ENCODE data around the gene HIGD1A. TPM values are rescaled to one million over a fixed set of nuclear protein-coding genes. Genes with fewer than 3 reads are reported as not detected.

The HIGD1A gene
- polyA plus RNA-seq, 1 of the 3 experiments (the other 2 are of a cell fraction): 72.1 TPM

DNA sequence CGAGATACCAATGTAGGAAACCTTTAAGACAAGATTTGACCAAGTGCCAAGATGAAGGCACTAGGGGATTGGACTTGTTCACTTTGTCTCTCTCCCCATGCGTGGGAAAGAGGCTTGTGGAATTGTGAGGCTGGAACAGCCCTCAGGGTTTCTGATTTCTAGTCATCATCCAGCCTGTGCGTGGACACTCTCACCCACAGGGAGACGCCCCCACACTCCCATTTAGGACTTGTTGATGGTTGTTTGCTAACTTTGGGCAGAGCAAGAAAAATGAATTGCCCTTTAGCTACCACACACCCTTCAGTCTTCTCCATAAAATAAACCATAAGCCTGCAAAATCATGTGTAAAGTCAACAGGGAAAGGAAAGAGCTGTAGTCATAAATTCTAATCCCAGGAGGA, 23.4 kb upstream of the HIGD1A start:
- TF ChIP-seq, protein P1, sequence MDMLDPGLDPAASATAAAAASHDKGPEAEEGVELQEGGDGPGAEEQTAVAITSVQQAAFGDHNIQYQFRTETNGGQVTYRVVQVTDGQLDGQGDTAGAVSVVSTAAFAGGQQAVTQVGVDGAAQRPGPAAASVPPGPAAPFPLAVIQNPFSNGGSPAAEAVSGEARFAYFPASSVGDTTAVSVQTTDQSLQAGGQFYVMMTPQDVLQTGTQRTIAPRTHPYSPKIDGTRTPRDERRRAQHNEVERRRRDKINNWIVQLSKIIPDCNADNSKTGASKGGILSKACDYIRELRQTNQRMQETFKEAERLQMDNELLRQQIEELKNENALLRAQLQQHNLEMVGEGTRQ (IDR thresholded peaks at IDR 0.05; ENCODE audit: borderline replicate concordance, low read depth, low read length): no peak
- no peak for TF ChIP-seq EP300 (IDR thresholded peaks at IDR 0.05; ENCODE audit: borderline replicate concordance in 1 of 2, low read depth in 1 of 2, low read length in 1 of 2)
- TF ChIP-seq, protein P2, sequence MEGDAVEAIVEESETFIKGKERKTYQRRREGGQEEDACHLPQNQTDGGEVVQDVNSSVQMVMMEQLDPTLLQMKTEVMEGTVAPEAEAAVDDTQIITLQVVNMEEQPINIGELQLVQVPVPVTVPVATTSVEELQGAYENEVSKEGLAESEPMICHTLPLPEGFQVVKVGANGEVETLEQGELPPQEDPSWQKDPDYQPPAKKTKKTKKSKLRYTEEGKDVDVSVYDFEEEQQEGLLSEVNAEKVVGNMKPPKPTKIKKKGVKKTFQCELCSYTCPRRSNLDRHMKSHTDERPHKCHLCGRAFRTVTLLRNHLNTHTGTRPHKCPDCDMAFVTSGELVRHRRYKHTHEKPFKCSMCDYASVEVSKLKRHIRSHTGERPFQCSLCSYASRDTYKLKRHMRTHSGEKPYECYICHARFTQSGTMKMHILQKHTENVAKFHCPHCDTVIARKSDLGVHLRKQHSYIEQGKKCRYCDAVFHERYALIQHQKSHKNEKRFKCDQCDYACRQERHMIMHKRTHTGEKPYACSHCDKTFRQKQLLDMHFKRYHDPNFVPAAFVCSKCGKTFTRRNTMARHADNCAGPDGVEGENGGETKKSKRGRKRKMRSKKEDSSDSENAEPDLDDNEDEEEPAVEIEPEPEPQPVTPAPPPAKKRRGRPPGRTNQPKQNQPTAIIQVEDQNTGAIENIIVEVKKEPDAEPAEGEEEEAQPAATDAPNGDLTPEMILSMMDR (IDR thresholded peaks at IDR 0.05): no peak
- TF ChIP-seq GATA2 (CRISPR knock-in tag; IDR thresholded peaks at IDR 0.05): no peak
- no peak for TF ChIP-seq NFIC (IDR thresholded peaks at IDR 0.05; ENCODE audit: borderline replicate concordance)
- no peak for TF ChIP-seq JUND (IDR thresholded peaks at IDR 0.05)
- TF ChIP-seq, protein P3, sequence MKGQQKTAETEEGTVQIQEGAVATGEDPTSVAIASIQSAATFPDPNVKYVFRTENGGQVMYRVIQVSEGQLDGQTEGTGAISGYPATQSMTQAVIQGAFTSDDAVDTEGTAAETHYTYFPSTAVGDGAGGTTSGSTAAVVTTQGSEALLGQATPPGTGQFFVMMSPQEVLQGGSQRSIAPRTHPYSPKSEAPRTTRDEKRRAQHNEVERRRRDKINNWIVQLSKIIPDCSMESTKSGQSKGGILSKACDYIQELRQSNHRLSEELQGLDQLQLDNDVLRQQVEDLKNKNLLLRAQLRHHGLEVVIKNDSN (IDR thresholded peaks at IDR 0.05; ENCODE audit: borderline replicate concordance, low read depth): no peak
- no peak for TF ChIP-seq EZH2phosphoT487 (IDR thresholded peaks at IDR 0.05; ENCODE audit: borderline replicate concordance, low read depth)
- TF ChIP-seq FOXM1 (IDR thresholded peaks at IDR 0.05; ENCODE audit: low read depth): no peak
- TF ChIP-seq, protein P4, sequence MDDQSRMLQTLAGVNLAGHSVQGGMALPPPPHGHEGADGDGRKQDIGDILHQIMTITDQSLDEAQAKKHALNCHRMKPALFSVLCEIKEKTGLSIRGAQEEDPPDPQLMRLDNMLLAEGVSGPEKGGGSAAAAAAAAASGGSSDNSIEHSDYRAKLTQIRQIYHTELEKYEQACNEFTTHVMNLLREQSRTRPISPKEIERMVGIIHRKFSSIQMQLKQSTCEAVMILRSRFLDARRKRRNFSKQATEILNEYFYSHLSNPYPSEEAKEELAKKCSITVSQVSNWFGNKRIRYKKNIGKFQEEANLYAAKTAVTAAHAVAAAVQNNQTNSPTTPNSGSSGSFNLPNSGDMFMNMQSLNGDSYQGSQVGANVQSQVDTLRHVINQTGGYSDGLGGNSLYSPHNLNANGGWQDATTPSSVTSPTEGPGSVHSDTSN (IDR thresholded peaks at IDR 0.05): no peak
- TF ChIP-seq, protein P5, sequence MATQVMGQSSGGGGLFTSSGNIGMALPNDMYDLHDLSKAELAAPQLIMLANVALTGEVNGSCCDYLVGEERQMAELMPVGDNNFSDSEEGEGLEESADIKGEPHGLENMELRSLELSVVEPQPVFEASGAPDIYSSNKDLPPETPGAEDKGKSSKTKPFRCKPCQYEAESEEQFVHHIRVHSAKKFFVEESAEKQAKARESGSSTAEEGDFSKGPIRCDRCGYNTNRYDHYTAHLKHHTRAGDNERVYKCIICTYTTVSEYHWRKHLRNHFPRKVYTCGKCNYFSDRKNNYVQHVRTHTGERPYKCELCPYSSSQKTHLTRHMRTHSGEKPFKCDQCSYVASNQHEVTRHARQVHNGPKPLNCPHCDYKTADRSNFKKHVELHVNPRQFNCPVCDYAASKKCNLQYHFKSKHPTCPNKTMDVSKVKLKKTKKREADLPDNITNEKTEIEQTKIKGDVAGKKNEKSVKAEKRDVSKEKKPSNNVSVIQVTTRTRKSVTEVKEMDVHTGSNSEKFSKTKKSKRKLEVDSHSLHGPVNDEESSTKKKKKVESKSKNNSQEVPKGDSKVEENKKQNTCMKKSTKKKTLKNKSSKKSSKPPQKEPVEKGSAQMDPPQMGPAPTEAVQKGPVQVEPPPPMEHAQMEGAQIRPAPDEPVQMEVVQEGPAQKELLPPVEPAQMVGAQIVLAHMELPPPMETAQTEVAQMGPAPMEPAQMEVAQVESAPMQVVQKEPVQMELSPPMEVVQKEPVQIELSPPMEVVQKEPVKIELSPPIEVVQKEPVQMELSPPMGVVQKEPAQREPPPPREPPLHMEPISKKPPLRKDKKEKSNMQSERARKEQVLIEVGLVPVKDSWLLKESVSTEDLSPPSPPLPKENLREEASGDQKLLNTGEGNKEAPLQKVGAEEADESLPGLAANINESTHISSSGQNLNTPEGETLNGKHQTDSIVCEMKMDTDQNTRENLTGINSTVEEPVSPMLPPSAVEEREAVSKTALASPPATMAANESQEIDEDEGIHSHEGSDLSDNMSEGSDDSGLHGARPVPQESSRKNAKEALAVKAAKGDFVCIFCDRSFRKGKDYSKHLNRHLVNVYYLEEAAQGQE (IDR thresholded peaks at IDR 0.05; ENCODE audit: low read depth, low read length): no peak
- TF ChIP-seq TEAD4 (IDR thresholded peaks at IDR 0.05; ENCODE audit: borderline replicate concordance, insufficient read depth): no peak
- TF ChIP-seq RFX5 (IDR thresholded peaks at IDR 0.05; ENCODE audit: low read length): no peak
- no peak for TF ChIP-seq NRF1 (IDR thresholded peaks at IDR 0.05; ENCODE audit: low read depth, low read length)
- no peak for TF ChIP-seq TAF1 (IDR thresholded peaks at IDR 0.05; ENCODE audit: borderline replicate concordance, low read depth, low read length)
- TF ChIP-seq RXRA (IDR thresholded peaks at IDR 0.05; ENCODE audit: borderline replicate concordance, low read depth): no peak
- no peak for TF ChIP-seq FOXJ3 (CRISPR knock-in tag; IDR thresholded peaks at IDR 0.05)
- no peak for TF ChIP-seq RCOR1 (IDR thresholded peaks at IDR 0.05; ENCODE audit: low read length)
- TF ChIP-seq, protein P6, sequence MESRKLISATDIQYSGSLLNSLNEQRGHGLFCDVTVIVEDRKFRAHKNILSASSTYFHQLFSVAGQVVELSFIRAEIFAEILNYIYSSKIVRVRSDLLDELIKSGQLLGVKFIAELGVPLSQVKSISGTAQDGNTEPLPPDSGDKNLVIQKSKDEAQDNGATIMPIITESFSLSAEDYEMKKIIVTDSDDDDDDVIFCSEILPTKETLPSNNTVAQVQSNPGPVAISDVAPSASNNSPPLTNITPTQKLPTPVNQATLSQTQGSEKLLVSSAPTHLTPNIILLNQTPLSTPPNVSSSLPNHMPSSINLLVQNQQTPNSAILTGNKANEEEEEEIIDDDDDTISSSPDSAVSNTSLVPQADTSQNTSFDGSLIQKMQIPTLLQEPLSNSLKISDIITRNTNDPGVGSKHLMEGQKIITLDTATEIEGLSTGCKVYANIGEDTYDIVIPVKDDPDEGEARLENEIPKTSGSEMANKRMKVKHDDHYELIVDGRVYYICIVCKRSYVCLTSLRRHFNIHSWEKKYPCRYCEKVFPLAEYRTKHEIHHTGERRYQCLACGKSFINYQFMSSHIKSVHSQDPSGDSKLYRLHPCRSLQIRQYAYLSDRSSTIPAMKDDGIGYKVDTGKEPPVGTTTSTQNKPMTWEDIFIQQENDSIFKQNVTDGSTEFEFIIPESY (IDR thresholded peaks at IDR 0.05; ENCODE audit: borderline replicate concordance, low read depth): no peak
- no peaks in the 10 kb centered on the region for H3K9me2 ChIP-seq
- H3K36me3 ChIP-seq (replicated peaks in 1 of 2; ENCODE audit: control insufficient read depth in 1 of 2, insufficient read depth in 2 of 2, low read length in 1 of 2): no peaks in the 10 kb centered on the region
- WGBS (ENCODE audit: low lambda C conversion rate): 30% methylated on average over 4 of the region's 4 CpGs
- no peak overlapping the region for H3K4me3 ChIP-seq (ENCODE audit: low read depth in 2 of 2, low read length in 1 of 2)
- no peak overlapping the region for H3K9ac ChIP-seq
- POLR2A ChIA-PET: no interaction called here
- no peaks in the 10 kb centered on the region for H3K79me2 ChIP-seq (ENCODE audit: insufficient read depth)
- no peak overlapping the region for H3K4me2 ChIP-seq
- H3F3A ChIP-seq (replicated peaks; ENCODE audit: insufficient read depth): no peaks in the 10 kb centered on the region
- H3K27me3 ChIP-seq (ENCODE audit: insufficient read depth): no peaks in the 10 kb centered on the region; the same call in 1 of the 2 replicates
- H3K27ac ChIP-seq (ENCODE audit: low read depth in 2 of 2, low read length in 1 of 2): no peak overlapping the region
- H3K4me1 ChIP-seq (ENCODE audit: control insufficient read depth in 1 of 2, insufficient read depth in 2 of 2, low read depth in 1 of 2, low read length in 1 of 2): peaks cover 0 to 6% of the 10 kb centered on the region in 2 experiments; a peak in 2 of 4 replicates
- no peaks in the 10 kb centered on the region for H4K20me1 ChIP-seq (ENCODE audit: insufficient read depth)
- CTCF ChIA-PET: interaction anchor here (0.6 to 2.3 kb wide), 2 partner anchors 7 to 580 kb away, joined by 3 to 13 read pairs; no protein-coding TSS in a partner anchor
- no peak for DNase-seq
- no peaks in the 10 kb centered on the region for H3K9me3 ChIP-seq
- H2AFZ ChIP-seq (ENCODE audit: low read depth): no peak overlapping the region

All from SK-N-SH (cell line).